ENCODE measurements around the gene GOLGA8S.
"Not testable (repeated sequence)": the region's sequence is repeated elsewhere in the genome, so short reads cannot be mapped to it uniquely, and the experiment has no call there.

The GOLGA8S gene

GRCh38 chr15:23354448-23354847, at the start of gene GOLGA8S:
TSS of gene GOLGA8S (plus strand) at chr15:23354748. CDS start at chr15:23354810, 62 bp downstream.
- FAIRE-seq: not testable (repeated sequence)

DNA sequence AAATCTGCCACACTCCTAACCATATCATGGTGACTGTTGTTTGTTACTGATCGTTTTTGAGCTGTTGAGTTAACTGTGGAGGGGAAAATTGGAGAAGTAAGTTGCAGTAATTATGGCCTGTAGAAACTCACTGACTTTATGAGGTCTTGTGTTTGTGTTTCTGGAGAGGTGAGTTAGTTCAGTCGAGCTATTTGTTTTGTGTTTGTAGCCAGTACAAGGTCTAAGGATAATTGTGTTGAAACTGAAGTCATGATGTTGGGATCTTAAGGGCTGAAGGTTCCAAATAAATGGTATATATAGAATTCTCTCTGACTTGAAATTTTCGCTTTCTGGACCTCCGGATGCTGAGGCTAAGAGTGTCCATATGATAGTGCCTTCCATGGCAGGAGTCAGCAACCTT, 49.7 kb upstream of the GOLGA8S start:
- FAIRE-seq: not testable (repeated sequence)

DNA sequence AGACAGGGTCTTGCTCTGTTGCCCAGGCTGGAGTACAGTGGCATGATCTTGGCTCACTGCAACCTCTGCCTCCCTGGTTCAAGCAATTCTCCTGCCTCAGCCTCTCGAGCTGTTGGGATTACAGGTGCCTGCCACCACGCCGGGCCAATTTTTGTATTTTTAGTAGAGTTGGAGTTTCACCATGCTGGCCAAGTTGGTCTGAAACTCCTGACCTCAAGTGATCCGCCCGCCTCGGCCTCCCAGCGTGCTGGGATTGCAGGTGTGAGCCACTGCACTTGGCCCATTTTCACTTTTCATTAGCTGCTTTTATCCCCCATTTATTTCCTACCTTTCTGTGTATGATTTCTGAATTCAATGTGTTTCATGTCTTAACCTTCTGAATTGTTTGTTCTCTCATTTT, 48.6 kb upstream of the GOLGA8S start:
- FAIRE-seq: not testable (repeated sequence)

DNA sequence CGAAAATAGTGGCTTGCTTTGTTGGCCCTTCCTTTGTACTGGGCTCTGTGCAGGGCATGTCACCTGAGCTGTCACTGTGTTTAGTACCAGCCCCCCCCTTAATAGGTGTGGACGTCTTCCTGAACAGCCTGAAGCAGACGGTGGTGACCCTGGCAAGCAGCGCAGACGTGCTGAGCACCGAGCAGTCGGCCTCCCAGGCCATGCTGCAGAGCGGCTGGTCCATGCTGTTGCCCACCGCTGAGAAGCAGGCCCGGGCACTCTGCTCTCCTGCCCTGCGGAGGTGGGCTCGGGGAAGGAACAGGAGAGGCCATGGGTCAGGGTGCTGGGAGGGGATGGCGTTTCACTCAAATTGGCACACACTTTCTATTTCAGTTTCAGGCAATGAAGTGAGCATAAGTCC, 43.3 kb upstream of the GOLGA8S start:
- FAIRE-seq: not testable (repeated sequence)

DNA sequence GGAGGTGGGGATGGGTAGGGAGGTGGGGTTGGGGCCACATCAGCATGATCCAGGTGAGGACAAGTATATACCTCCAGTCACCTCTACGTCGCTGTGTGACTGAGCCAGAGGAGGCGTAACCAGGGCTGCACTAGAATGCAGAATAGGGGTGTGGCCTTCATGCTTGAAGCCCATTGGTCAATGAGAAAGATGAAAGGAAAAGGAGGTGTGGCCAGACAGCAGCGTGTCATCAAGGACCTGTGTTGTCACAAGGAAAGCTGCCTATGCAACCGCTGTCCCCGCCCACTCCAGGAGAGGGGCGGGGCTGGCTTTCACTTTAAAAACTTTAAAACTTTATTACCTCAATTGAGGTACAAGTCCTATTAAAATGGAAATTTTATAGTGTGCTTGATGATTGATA, 20.5 kb upstream of the GOLGA8S start, which contains the start of gene GOLGA6L26:
Gene GOLGA6L26, minus strand, starts transcription at position 101 of the 400 bp plus-strand sequence. Its CDS starts 61 bp downstream, at position 40.
- FAIRE-seq: not testable (repeated sequence)

- FAIRE-seq: not testable (repeated sequence)
Measured at GRCh38 chr15:23362622-23363021, 8.1 kb downstream of the GOLGA8S start.

- FAIRE-seq: not testable (repeated sequence)
Measured at GRCh38 chr15:23364261-23364660, 9.7 kb downstream of the GOLGA8S start.

GRCh38 chr15:23370578-23370977, 16.0 kb downstream of the GOLGA8S start:
- FAIRE-seq: no peak

DNA sequence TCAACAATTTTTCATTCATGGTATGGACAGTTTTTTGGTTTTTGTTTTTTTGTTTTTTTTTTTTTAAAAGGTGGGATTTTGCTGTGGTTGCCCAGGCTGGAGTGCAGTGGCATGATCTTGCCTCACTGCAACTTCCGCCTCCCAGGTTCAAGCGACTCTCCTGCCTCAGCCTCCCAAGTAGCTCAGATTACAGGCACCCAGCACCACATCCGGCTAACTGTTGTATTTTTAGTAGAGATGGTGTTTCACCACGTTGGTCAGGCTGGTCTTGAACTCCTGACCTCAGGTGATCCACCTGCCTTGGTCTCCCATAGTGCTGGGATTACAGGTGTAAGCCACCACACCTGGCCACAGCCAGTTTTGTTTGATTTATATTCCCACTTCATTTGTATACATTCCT, 16.6 kb downstream of the GOLGA8S start:
- not testable (repeated sequence) for FAIRE-seq

GRCh38 chr15:23371868-23372267, 17.3 kb downstream of the GOLGA8S start:
- FAIRE-seq: not testable (repeated sequence)

GRCh38 chr15:23372284-23372683, 17.7 kb downstream of the GOLGA8S start:
- no peak for FAIRE-seq

DNA sequence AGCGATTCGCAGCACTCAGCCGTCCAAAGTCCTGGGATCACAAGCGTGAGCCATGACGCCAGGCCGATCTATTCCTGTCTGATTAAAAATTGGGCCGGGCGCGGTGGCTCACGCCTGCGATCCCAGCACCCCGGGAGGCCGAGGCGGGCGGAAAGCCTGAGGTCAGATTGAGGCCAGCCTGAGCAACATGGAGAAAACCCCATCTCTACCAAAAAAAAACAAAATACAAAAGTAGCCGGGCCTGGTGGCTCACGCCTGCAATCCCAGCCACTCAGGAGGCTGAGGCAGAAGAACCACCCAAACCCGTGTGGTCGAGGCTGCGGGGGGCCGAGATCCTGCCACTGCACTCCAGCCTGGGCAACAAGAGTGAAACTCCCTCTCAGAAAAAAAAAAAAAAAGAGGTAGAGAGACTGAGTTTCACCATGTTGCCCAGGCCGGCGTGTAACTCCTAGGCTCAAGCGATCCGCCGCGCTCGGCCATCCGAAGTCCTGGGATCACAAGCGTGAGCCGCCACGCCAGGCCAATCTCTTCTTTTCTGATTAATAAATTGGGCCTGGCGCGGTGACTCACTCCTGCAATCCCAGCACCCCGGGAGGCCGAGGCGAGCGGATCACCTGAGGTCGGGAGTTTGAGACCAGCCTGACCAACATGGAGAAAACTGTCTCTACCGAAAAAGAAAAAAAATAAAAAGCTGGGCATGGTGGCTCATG, 18.5 kb downstream of the GOLGA8S start:
- FAIRE-seq: not testable (repeated sequence)

GRCh38 chr15:23374226-23374625, 19.7 kb downstream of the GOLGA8S start:
- FAIRE-seq: not testable (repeated sequence)

DNA sequence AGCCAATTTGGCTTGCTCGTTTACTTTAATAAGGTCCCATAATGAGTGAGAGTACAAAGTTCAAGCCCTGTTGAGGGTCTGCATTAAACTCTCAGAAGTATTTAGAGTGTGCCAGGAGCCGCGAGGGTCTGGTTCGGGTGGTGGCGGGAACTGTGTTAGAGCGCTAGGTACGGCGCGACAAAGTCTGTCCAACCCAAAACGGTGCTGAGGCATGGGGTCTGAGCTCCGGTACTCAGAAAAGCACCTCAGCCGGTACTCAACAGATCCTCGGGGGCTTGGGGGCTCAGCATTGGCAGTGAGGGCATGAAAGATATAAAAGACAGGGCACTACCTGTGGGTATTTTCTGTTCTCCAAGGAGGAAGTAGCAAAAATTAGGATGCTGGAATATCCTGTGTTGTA, 24.4 kb downstream of the GOLGA8S start:
- not testable (repeated sequence) for FAIRE-seq

- FAIRE-seq: not testable (repeated sequence)
Measured at GRCh38 chr15:23380700-23381099, 26.2 kb downstream of the GOLGA8S start.

GRCh38 chr15:23381192-23381591, 26.6 kb downstream of the GOLGA8S start:
- not testable (repeated sequence) for FAIRE-seq

- no peak for FAIRE-seq
Measured at GRCh38 chr15:23384371-23384770, 29.8 kb downstream of the GOLGA8S start.

- no peak for FAIRE-seq
Measured at GRCh38 chr15:23385886-23386430, 31.4 kb downstream of the GOLGA8S start.

GRCh38 chr15:23387621-23388190, 33.2 kb downstream of the GOLGA8S start:
- FAIRE-seq: no peak

GRCh38 chr15:23395030-23395692, 40.6 kb downstream of the GOLGA8S start:
- FAIRE-seq: no peak

- FAIRE-seq: no peak
Measured at GRCh38 chr15:23395832-23396231, 41.3 kb downstream of the GOLGA8S start.

DNA sequence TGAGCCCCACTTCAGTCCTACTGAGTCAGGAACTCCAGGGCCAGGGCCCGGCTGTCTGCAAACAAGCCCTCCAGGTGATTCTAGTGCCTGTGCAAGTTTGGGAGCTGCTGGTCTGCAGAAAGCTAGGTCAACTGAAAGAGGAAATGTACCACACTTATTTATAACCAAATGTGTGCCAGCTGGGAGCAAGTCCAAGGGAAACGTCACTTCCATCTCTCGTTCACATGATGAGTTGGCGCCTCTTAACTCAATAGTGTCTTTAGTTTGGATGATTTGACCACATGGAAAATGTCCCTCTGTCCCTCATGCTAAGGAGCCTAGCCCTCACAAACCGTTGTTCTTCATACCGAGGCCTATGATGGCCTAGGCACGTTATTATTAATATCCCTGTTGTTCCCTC, 43.2 kb downstream of the GOLGA8S start:
- no peak for FAIRE-seq

- FAIRE-seq: not testable (repeated sequence)
Measured at GRCh38 chr15:23398357-23398756, 43.8 kb downstream of the GOLGA8S start.
